ENCODE results near the gene ATP8B3. TPM values are rescaled to one million over a fixed set of nuclear protein-coding genes. Genes with fewer than 3 reads are reported as not detected.

ATP8B3 gene
- total RNA-seq, 1 donor from 2014 or later, result 0.11 TPM

GRCh38 chr19:1833540-1833939 is 21.5 kb upstream of the ATP8B3 start:
- Histone ChIP-seq H3K27me3 (no peaks in the 10 kb centered on the region), H3K4me3 (no peak overlapping the region), H3K27ac (no peak overlapping the region), H3K4me1 (no peaks in the 10 kb centered on the region), H3K9me3 (no peaks in the 10 kb centered on the region), H3K36me3 (peaks cover 2 to 15% of the 10 kb centered on the region in 2 donors)
- TF ChIP-seq CTCF (IDR thresholded peaks at IDR 0.05), result no peak
- intact Hi-C loops (cut with DNase I), result no loop called here
- no peak for DNase-seq (ENCODE audit: low spot score in 2 of 2)

GRCh38 chr19:1832046-1832663 is 20.1 kb upstream of the ATP8B3 start:
- no peak for TF ChIP-seq CTCF (IDR thresholded peaks at IDR 0.05)
- Histone ChIP-seq H3K27ac (no peak overlapping the region), H3K27me3 (no peaks in the 10 kb centered on the region), H3K36me3 (peaks cover 15 to 29% of the 10 kb centered on the region in 2 donors), H3K9me3 (no peaks in the 10 kb centered on the region), H3K4me3 (no peak overlapping the region), H3K4me1 (no peaks in the 10 kb centered on the region)
- intact Hi-C loops (cut with DNase I), result no loop called here
- DNase-seq (ENCODE audit: low spot score in 2 of 2), result no peak

GRCh38 chr19:1830978-1831377 is 18.9 kb upstream of the ATP8B3 start:
- H3K4me3 ChIP-seq, result no peak overlapping the region
- H3K9me3 ChIP-seq, result no peaks in the 10 kb centered on the region
- peaks cover 22 to 35% of the 10 kb centered on the region in 2 donors for H3K36me3 ChIP-seq
- intact Hi-C loops (cut with DNase I), result no loop called here
- H3K27ac ChIP-seq, result no peak overlapping the region
- no peaks in the 10 kb centered on the region for H3K4me1 ChIP-seq
- H3K27me3 ChIP-seq, result no peaks in the 10 kb centered on the region
- DNase-seq (ENCODE audit: low spot score in 2 of 2), result no peak
- TF ChIP-seq CTCF (IDR thresholded peaks at IDR 0.05), result no peak

GRCh38 chr19:1830568-1830967 is 18.5 kb upstream of the ATP8B3 start:
- Histone ChIP-seq H3K36me3 (peaks cover 22 to 39% of the 10 kb centered on the region in 2 donors), H3K27ac (no peak overlapping the region), H3K4me3 (no peak overlapping the region), H3K27me3 (no peaks in the 10 kb centered on the region), H3K4me1 (no peaks in the 10 kb centered on the region), H3K9me3 (no peaks in the 10 kb centered on the region)
- intact Hi-C loops (cut with DNase I), result no loop called here
- no peak for DNase-seq (ENCODE audit: low spot score in 2 of 2)
- TF ChIP-seq CTCF (IDR thresholded peaks at IDR 0.05), result no peak

GRCh38 chr19:1829958-1830357 is 17.9 kb upstream of the ATP8B3 start:
- DNase-seq (ENCODE audit: low spot score in 2 of 2), result no peak
- no peak overlapping the region for H3K27ac ChIP-seq
- H3K36me3 ChIP-seq, result peaks cover 22 to 44% of the 10 kb centered on the region in 2 donors
- intact Hi-C loops (cut with DNase I), result loop anchor here (5.0 kb wide), 1 partner anchor 283 kb away; no protein-coding TSS in a partner anchor
- H3K4me3 ChIP-seq, result no peak overlapping the region
- no peaks in the 10 kb centered on the region for H3K4me1 ChIP-seq
- no peaks in the 10 kb centered on the region for H3K27me3 ChIP-seq
- TF ChIP-seq CTCF (IDR thresholded peaks at IDR 0.05), result no peak
- H3K9me3 ChIP-seq, result no peaks in the 10 kb centered on the region

Data from ascending aorta (tissue), 2 donors.